ENCODE data around the gene ASNS.
"Not testable (repeated sequence)": the region's sequence is repeated elsewhere in the genome, so short reads cannot be mapped to it uniquely, and the experiment has no call there.

The ASNS gene

DNA sequence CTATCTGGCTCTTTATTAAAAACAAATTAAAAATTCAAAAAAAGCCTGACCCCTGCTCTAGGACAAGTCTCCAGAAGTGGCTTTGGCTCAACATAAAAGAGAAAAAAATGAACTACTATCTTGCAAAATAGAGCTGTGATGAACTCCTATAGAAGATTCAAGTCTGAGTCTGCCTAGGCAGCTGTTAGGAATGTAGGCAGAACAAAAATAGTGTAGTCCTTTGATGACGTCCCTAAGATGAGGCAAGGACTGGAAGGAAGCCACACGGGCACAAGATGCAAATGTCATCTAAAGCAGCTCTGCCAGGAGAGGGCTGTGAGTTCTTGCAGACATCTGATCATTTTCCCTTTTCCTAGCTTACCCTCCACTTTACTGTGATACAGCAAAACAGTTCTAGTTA is 20.5 kb downstream of the ASNS start:
- TF ChIP-seq POLR2A (IDR thresholded peaks at IDR 0.05; ENCODE audit: low read length): no peak
- TF ChIP-seq GATA1 (IDR thresholded peaks at IDR 0.05; ENCODE audit: low read depth, low read length): no peak
- no peak for DNase-seq

DNA sequence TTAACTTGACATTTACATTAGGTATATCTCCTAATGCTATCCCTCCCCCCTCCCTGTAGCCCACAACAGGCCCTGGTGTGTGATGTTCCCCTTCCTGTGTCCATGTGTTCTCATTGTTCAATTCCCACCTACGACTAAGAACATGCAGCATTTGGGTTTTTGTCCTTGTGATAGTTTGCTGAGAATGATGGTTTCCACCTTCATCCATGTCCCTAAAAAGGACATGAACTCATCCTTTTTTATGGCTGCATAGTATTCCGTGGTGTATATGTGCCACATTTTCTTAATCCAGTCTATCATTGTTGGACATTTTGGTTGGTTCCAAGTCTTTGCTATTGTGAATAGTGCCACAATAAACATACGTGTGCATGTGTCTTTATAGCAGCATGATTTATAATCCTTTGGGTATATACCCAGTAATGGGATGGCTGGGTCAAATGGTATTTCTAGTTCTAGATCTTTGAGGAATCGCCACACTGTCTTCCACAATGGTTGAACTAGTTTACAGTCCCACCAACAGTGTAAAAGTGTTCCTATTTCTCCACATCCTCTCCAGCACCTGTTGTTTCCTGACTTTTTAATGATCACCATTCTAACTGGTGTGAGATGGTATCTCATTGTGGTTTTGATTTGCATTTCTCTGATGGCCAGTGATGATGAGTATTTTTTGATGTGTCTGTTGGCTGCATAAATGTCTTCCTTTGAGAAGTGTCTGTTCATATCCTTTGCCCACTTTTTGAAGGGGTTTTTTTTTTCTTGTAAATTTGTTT is 21.8 kb downstream of the ASNS start:
- DNase-seq: not testable (repeated sequence)

DNA sequence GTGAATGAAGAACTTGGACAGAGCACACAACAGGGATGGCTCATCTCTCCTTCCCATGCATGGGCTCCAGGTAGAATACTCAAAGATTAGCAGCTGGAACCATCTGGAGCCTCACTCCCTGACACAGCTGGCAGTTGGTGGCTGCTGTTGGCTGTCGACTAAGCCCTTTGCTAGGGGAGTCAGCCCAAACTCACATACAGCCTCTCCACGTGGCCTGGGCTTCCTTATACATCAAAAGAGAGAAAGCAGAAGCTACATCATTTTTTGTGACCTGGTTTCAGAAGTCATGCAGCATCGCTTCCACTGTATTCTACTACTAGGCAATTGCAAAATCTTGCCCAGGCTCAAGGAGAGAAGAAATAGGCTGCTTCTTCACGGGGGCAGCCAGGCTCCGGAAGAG is 24.4 kb downstream of the ASNS start:
- TF ChIP-seq GATA1 (IDR thresholded peaks at IDR 0.05; ENCODE audit: low read depth, low read length): no peak
- TF ChIP-seq POLR2A (IDR thresholded peaks at IDR 0.05; ENCODE audit: low read length): no peak
- DNase-seq: no peak

DNA sequence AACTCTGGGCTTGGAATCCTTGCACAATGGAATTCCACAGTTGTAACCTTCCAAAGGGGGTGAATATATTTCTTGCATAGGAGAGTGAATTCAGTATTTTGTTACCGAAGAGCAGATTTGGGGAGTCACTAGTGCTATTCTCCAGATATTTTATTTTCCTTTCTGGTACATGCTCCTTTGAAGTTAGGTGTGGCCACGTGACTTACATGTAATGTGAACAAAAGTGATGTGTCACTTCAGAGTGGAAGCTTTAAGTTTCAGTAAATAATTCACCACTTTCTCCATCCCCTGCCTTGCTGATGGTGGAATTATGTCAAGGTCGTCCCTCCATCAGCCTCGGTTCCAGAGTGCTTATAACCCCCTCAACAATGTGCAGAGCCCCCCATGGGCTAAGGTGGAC is 25.3 kb downstream of the ASNS start:
- TF ChIP-seq POLR2A (IDR thresholded peaks at IDR 0.05; ENCODE audit: low read length) (no peak), GATA1 (IDR thresholded peaks at IDR 0.05; ENCODE audit: low read depth, low read length) (no peak)
- DNase-seq: no peak

DNA sequence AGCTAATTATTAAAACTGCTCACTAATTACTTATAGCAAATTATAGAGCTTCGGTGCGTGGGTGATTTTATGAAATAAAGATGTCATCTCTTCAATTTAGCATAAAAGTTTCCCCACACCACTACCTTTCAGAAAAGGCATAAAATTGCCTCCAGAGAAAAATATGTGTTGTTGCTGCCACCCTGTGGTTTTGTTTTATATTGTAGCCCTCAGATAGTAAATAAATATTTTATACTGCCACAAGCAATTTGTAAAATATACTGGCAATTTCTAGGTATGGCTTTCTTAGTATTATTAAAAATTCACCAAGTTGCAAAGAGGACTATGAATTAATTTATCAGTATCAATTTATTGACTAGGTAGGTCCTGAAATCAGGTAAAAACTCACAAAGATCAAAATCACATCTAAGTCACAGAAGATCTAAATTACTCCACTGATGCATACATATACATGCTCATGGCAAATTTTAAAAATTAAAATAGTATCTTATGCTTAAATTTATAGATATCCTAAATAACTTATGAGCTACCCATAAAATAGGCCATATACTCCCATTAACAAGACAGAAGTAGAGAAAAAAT is 26.5 kb downstream of the ASNS start:
- no peak for TF ChIP-seq GATA1 (IDR thresholded peaks at IDR 0.05; ENCODE audit: low read depth, low read length)
- TF ChIP-seq POLR2A (IDR thresholded peaks at IDR 0.05; ENCODE audit: low read length): no peak
- peak; percentile 17 to 45 for DNase-seq

DNA sequence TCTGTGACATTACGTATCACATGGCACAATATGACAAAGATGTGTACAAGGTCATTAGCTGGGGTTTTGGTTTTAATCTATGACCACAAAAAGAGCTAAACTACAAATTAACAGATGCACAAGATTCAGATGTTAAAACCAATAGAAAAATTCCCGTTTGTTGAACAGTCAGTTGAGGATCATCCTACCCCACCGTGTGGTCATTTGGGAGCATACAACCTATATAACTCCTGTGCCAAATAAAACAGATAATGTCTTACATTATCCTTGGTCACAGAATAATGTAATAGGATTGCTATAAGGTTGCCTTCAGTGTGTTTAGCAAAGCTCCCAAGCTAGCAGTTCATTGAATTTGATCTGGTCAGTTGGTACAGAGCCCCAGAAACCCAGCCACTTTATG is 28.2 kb downstream of the ASNS start:
- TF ChIP-seq POLR2A (IDR thresholded peaks at IDR 0.05; ENCODE audit: low read length): no peak
- no peak for TF ChIP-seq GATA1 (IDR thresholded peaks at IDR 0.05; ENCODE audit: low read depth, low read length)
- DNase-seq: no peak

DNA sequence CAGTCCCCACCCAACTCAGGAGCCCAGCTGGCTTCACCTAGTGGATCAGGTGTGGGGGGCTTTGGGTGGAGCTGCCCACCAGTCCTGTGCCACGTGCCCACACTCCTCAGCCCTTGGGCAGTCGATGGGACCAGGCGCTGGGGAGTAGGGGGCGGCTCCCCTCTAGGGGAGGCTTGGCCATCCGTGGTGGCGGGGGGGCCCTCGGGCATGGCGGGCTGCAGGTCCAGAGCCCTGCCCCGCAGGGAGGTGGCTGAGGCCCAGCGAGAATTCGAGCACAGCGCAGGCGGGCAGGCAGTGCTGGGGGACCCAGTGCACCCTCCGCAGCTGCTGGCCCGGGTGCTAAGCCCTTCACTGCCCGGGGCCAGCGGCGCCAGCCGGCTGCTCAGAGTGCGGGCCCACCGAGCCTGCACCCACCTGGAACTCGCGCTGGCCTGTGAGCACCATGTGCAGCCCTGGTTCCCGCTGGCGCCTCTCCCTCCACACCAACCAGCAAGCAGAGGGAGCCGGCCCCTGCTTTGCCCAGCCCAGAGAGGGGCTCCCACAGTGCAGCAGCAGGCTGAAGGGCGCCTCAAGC is 29.3 kb downstream of the ASNS start:
- no peak for TF ChIP-seq POLR2A (IDR thresholded peaks at IDR 0.05; ENCODE audit: low read length)
- no peak for TF ChIP-seq GATA1 (IDR thresholded peaks at IDR 0.05; ENCODE audit: low read depth, low read length)
- DNase-seq: no peak

DNA sequence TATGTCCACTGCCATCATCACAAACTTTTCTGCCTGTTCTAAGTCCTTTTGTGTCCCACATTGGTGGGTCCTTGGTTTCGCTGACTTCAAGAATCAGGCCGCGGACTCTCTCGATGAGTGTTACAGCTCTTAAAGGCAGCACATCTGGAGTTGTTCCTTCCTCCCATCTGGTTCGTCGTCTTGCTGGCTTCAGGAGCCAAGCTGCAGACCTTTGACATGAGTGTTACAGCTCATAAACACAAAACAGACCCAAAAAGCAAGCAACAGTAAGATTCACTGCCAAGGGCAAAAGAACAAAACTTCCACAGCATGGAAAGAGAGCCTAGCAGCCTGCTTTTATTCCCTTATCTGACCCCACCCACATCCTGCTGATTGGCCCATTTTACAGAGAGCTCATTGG is 30.2 kb downstream of the ASNS start:
- DNase-seq: no peak
- TF ChIP-seq GATA1 (IDR thresholded peaks at IDR 0.05; ENCODE audit: low read depth, low read length) (no peak), POLR2A (IDR thresholded peaks at IDR 0.05; ENCODE audit: low read length) (no peak)

DNA sequence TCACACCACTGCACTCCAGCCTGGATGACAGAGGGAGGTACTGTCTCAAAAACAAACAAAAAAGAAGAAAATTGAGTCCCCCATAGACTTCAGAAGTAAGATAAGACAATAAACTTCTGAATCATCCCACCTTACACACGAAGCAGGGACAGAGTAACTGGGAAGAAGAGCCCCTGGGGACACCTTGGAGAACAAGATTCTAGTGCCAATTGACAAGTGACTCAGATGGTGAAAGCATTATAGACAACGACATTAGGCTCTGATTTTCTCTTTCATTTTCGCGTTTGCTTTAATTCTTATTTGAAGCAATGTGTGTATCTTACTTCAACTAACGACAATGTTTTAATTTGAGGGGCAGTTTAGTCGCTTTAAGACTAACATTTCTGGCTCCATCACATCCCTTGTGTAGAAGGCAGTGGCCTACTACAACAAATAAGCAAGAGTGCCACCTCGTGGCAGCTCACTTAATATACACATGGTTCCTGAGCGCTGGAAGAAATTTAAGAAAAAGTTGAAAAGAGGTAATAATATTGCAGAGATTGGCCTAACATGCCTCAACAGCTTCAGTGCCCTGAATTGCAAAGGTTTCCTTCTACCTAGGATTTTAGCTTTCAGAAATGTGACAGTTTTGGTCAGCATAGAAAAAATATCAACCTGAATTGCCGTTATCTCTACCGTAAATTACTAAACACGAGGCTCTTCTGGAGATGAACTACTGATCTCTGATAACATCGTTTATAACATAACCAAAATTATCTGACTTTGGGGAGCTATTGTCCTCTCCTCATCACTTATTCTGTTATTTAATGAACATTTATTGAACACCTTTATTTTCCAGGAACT is 36.7 kb downstream of the ASNS start:
- DNase-seq: peak; percentile 58 to 74
- no peak for TF ChIP-seq GATA1 (IDR thresholded peaks at IDR 0.05; ENCODE audit: low read depth, low read length)
- no peak for TF ChIP-seq POLR2A (IDR thresholded peaks at IDR 0.05; ENCODE audit: low read length)

DNA sequence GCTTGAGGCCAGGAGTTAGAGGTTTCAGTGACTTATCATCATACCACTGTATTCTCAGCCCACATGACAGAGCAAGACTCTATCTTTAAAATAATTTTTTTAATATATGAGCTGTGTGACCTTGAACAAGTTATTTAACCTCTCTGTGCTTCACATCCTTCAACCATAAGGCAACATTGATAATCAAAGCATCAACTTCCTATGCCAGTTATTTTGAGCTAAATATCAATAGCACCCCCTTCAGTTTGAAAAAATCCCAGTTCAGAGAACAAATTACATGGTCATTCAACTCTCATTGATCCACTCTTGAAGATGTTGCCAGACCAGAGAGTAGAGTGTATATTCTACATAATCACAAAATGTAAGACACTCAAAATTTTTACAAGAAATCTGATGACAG is 53.0 kb downstream of the ASNS start:
- DNase-seq: no peak
- TF ChIP-seq GATA1 (IDR thresholded peaks at IDR 0.05; ENCODE audit: low read depth, low read length) (no peak), POLR2A (IDR thresholded peaks at IDR 0.05; ENCODE audit: low read length) (no peak)

DNA sequence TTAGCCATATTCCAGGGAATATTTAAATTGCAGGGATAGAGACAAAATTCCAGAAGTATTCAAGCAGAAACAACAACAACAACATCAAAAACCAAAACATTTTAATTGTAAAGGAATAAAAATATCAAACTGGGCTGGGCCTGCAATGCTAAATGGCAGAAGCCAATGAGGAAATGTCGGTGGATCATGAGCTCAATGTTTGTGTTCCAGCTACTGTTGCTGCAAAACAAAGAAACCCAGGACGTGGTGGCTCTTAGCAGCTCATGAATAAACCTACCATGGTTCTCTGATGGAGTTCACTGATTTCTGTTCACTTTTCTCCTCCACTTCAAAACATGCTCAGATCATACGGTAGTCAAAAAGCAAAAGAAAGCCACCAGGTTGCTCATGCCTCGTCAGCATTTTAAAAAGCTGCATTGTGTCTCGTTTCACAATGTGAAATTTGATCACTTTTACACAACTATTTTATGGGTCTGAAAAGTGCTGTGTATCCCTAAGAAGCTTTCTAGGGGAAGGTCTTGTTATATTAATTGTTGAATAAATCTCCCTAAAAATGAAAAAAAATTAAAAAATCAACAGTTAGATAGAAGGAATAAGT is 54.0 kb downstream of the ASNS start:
- no peak for DNase-seq
- TF ChIP-seq GATA1 (IDR thresholded peaks at IDR 0.05; ENCODE audit: low read depth, low read length) (no peak), POLR2A (IDR thresholded peaks at IDR 0.05; ENCODE audit: low read length) (no peak)
